NOMO-1 (cell line): Measurements from ENCODE around the gene TRMU.

ENCODE experiments used
- DNase-seq, 2 experiments: peaks; one replicate each; lab custom pipeline; 2025; ENCODE audit not compliant: unreplicated experiment in 2 of 2; lab: John Stamatoyannopoulos, UW

TRMU gene

GRCh38 chr22:46368871-46369715 lies 33.6 kb downstream of the TRMU start:
- no peak for DNase-seq

GRCh38 chr22:46369716-46370583 lies 34.4 kb downstream of the TRMU start:
- DNase-seq = no peak

GRCh38 chr22:46370584-46371291 lies 35.2 kb downstream of the TRMU start:
- DNase-seq = no peak

GRCh38 chr22:46371623-46372226 lies 36.2 kb downstream of the TRMU start:
- DNase-seq = no peak

- no peak for DNase-seq
Measured at GRCh38 chr22:46372686-46373085, 37.2 kb downstream of the TRMU start.

GRCh38 chr22:46373159-46373558 lies 37.6 kb downstream of the TRMU start:
- DNase-seq = no peak

- no peak for DNase-seq
Measured at GRCh38 chr22:46373921-46374662, 38.6 kb downstream of the TRMU start.

- DNase-seq = no peak
Measured at GRCh38 chr22:46374663-46375474, 39.4 kb downstream of the TRMU start.

GRCh38 chr22:46376111-46376510 lies 40.6 kb downstream of the TRMU start:
- DNase-seq = no peak

- DNase-seq = no peak
Measured at GRCh38 chr22:46376908-46377524, 41.5 kb downstream of the TRMU start.

GRCh38 chr22:46377525-46378425 lies 42.3 kb downstream of the TRMU start:
- DNase-seq = no peak

GRCh38 chr22:46378426-46379065 lies 43.0 kb downstream of the TRMU start:
- no peak for DNase-seq

- DNase-seq = no peak
Measured at GRCh38 chr22:46379066-46379930, 43.8 kb downstream of the TRMU start.

- DNase-seq = no peak
Measured at GRCh38 chr22:46380069-46380468, 44.6 kb downstream of the TRMU start.

GRCh38 chr22:46380581-46380980 lies 45.1 kb downstream of the TRMU start:
- DNase-seq = no peak

- no peak for DNase-seq
Measured at GRCh38 chr22:46381142-46381541, 45.6 kb downstream of the TRMU start.
